HEK293 (cell line): ENCODE results near the gene RBFOX1.

Source experiments
- CTCF ChIA-PET: fragments of 350-600 bp; formaldehyde crosslinking; extraction: SDS; loops from one replicate; lab custom pipeline; 2021; ENCODE audit warnings: antibody characterized with exemption; lab: Yijun Ruan, JAX
- POLR2A ChIA-PET: fragments of 300-600 bp; formaldehyde crosslinking; extraction: SDS; loops from one replicate; lab custom pipeline; 2020; ENCODE audit warnings: antibody characterized with exemption, inconsistent platforms; lab: Yijun Ruan, JAX
- H3K27ac ChIP-seq: fragments of 200-500 bp; sonication (Bioruptor generic); 2 replicates; pipeline ENCODE4 v1.5.1; 2014; ENCODE audit warnings: low read depth, low read length, control low read depth, inconsistent platforms; ENCODE audit errors: extremely low read depth
- H3K36me3 ChIP-seq, 2 experiments: fragments of 200-500 bp in 1 of 2; sonication (Bioruptor generic) in 1 of 2; 1 replicate in 1 of 2; 2 replicates in 1 of 2; pipeline ENCODE4 v1.5.1; 2014 to 2017; ENCODE audit warnings: inconsistent platforms in 2 of 2, low read length in 2 of 2; ENCODE audit not compliant: control insufficient read depth in 2 of 2, insufficient read depth in 1 of 2
- H3K4me1 ChIP-seq: fragments of 200-500 bp; sonication (Bioruptor generic); 2 replicates; pipeline ENCODE4 v1.5.1; 2014; ENCODE audit warnings: mild to moderate bottlenecking, low read length, inconsistent platforms; ENCODE audit not compliant: control insufficient read depth, insufficient read depth
- H3K4me3 ChIP-seq: 2 replicates; pipeline ENCODE4 v1.5.1; 2011; ENCODE audit warnings: low read depth, mild to moderate bottlenecking, control low read depth, low read length, moderate library complexity
- H3K9me3 ChIP-seq: fragments of 200-500 bp; sonication (Bioruptor generic); 2 replicates; pipeline ENCODE4 v1.5.1; 2014; ENCODE audit warnings: low read depth, low read length, inconsistent platforms; ENCODE audit not compliant: control insufficient read depth, insufficient read depth
- MZF1 ChIP-seq: fragments of 450-650 bp; formaldehyde crosslinking; IDR thresholded peaks from 2 replicates; pipeline ENCODE4 v1.5.1; 2017; ENCODE audit warnings: missing biosample characterization, missing genetic modification characterization, borderline replicate concordance
- SP2 ChIP-seq: fragments of 450-650 bp; formaldehyde crosslinking; IDR thresholded peaks from 2 replicates; pipeline ENCODE4 v1.5.1; 2016; ENCODE audit warnings: missing biosample characterization, missing genetic modification characterization
- TRIM28 ChIP-seq: IDR thresholded peaks from 2 replicates; pipeline ENCODE4 v1.6.1; 2011; ENCODE audit warnings: low read length, control low read depth, borderline replicate concordance
- ZNF138 ChIP-seq: fragments of 450-650 bp; formaldehyde crosslinking; IDR thresholded peaks from 2 replicates; pipeline ENCODE4 v1.5.1; 2016; ENCODE audit warnings: missing biosample characterization, missing genetic modification characterization, borderline replicate concordance
- ZNF184 ChIP-seq: fragments of 450-650 bp; IDR thresholded peaks from 2 replicates; pipeline ENCODE4 v1.5.1; 2018; ENCODE audit warnings: missing biosample characterization, mild to moderate bottlenecking, missing genetic modification characterization
- ZNF239 ChIP-seq: fragments of 450-650 bp; formaldehyde crosslinking; IDR thresholded peaks from 2 replicates; pipeline ENCODE4 v1.5.1; 2016; ENCODE audit warnings: missing biosample characterization, missing genetic modification characterization
- ZNF24 ChIP-seq: fragments of 450-650 bp; formaldehyde crosslinking; IDR thresholded peaks from 2 replicates; pipeline ENCODE4 v1.5.1; 2016; ENCODE audit warnings: missing biosample characterization, missing genetic modification characterization
- ZNF274 ChIP-seq, 2 experiments: fragments of 200-500 bp in 1 of 2; fragments of 450-650 bp in 1 of 2; sonication (Bioruptor generic) in 1 of 2; formaldehyde crosslinking in 1 of 2; IDR thresholded peaks; 2 replicates each; pipeline versions ENCODE4 v1.5.1 to v1.6.1; 2014 to 2016; ENCODE audit warnings: borderline replicate concordance in 1 of 2, inconsistent platforms in 1 of 2, low read length in 1 of 2, missing biosample characterization in 1 of 2, missing genetic modification characterization in 1 of 2
- ZNF324 ChIP-seq: fragments of 450-650 bp; formaldehyde crosslinking; IDR thresholded peaks from 2 replicates; pipeline ENCODE4 v1.5.1; 2016; ENCODE audit warnings: missing biosample characterization, missing genetic modification characterization
- ZNF391 ChIP-seq: fragments of 450-650 bp; formaldehyde crosslinking; IDR thresholded peaks from 2 replicates; pipeline ENCODE4 v1.5.1; 2016; ENCODE audit warnings: low read depth, missing biosample characterization, missing genetic modification characterization, borderline replicate concordance
- ZNF404 ChIP-seq: fragments of 450-650 bp; formaldehyde crosslinking; IDR thresholded peaks from 2 replicates; pipeline ENCODE4 v1.5.1; 2017; ENCODE audit warnings: missing biosample characterization, missing genetic modification characterization
- ZNF623 ChIP-seq: fragments of 450-650 bp; formaldehyde crosslinking; IDR thresholded peaks from 2 replicates; pipeline ENCODE4 v1.5.1; 2016; ENCODE audit warnings: missing biosample characterization, missing genetic modification characterization
- TF ChIP-seq, protein P1 (sequence below): fragments of 450-650 bp; formaldehyde crosslinking; IDR thresholded peaks from 2 replicates; pipeline ENCODE4 v1.5.1; 2016; ENCODE audit warnings: missing biosample characterization, missing genetic modification characterization
- TF ChIP-seq, protein P2 (sequence below): fragments of 450-650 bp; formaldehyde crosslinking; IDR thresholded peaks from 2 replicates; pipeline ENCODE4 v1.5.1; 2017; ENCODE audit warnings: missing biosample characterization, missing genetic modification characterization
- TF ChIP-seq, protein P3 (sequence below): fragments of 450-650 bp; IDR thresholded peaks from 2 replicates; pipeline ENCODE4 v1.5.1; 2018; ENCODE audit warnings: missing biosample characterization, missing genetic modification characterization
- TF ChIP-seq, protein P4 (sequence below): fragments of 450-650 bp; formaldehyde crosslinking; IDR thresholded peaks from 2 replicates; pipeline ENCODE4 v1.5.0; 2017; ENCODE audit warnings: missing biosample characterization, missing genetic modification characterization, borderline replicate concordance
- TF ChIP-seq, protein P5 (sequence below): fragments of 450-650 bp; formaldehyde crosslinking; IDR thresholded peaks from 2 replicates; pipeline ENCODE4 v1.5.1; 2016; ENCODE audit warnings: missing biosample characterization, missing genetic modification characterization

The RBFOX1 gene

DNA sequence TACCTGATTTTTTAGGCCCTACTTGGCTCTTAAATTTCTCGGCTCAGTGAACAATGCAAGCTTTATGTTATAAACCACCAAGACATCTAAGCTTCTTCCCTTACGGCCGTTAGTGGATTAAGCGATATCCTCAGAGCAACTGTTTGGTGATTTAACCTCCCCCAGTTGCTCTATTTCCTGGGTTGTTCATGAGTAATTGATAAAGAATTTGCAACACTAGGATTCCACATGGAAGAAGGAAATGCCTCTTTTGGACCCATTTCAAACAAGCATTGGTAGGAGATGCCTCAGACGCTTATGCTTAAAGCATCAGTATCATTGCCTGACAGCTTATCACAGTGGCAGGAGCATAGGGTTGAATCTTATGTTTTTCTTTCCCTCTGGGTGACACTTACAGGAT, 65.3 kb downstream of the RBFOX1 start:
- Histone ChIP-seq H3K27ac (no peak overlapping the region), H3K36me3 (no peaks in the 10 kb centered on the region), H3K4me3 (no peak overlapping the region)
- TF ChIP-seq SP2 (tag by site-specific recombination) (no peak), ZNF138 (tag by site-specific recombination) (no peak), TRIM28 (no peak), ZNF391 (tag by site-specific recombination) (no peak)
- TF ChIP-seq, protein P1, sequence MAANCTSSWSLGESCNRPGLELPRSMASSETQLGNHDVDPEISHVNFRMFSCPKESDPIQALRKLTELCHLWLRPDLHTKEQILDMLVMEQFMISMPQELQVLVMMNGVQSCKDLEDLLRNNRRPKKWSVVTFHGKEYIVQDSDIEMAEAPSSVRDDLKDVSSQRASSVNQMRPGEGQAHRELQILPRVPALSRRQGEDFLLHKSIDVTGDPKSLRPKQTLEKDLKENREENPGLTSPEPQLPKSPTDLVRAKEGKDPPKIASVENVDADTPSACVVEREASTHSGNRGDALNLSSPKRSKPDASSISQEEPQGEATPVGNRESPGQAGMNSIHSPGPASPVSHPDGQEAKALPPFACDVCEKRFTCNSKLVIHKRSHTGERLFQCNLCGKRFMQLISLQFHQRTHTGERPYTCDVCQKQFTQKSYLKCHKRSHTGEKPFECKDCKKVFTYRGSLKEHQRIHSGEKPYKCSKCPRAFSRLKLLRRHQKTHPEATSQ (tag by site-specific recombination): no peak
- TF ChIP-seq, protein P2, sequence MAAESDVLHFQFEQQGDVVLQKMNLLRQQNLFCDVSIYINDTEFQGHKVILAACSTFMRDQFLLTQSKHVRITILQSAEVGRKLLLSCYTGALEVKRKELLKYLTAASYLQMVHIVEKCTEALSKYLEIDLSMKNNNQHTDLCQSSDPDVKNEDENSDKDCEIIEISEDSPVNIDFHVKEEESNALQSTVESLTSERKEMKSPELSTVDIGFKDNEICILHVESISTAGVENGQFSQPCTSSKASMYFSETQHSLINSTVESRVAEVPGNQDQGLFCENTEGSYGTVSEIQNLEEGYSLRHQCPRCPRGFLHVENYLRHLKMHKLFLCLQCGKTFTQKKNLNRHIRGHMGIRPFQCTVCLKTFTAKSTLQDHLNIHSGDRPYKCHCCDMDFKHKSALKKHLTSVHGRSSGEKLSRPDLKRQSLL (tag by site-specific recombination): no peak
- TF ChIP-seq, all 188 proteins: peak for 0
- no peaks in the 10 kb centered on the region for H3K4me1 ChIP-seq
- H3K9me3 ChIP-seq: no peaks in the 10 kb centered on the region
- POLR2A ChIA-PET: no interaction called here
- CTCF ChIA-PET: no interaction called here

DNA sequence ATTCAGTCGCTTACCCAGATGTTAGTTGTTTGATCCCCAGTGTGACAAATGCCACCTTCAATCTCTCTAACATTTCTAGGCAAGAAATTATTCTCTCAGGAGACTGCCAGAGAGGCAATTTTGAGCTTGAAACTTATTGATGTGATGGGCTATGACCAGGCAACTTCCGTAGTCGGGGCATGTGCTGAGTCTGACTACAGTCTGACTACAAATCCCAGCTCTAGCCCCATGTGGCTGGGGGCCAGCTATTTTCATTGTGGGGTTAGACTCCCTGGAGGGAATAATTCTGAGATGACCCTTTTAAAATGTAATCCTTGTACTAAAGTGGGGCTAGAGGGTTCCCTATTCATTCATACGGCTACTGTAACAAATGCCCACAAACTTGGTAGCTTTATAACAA, 65.9 kb downstream of the RBFOX1 start:
- Histone ChIP-seq H3K4me3 (no peak overlapping the region), H3K36me3 (no peaks in the 10 kb centered on the region), H3K9me3 (no peaks in the 10 kb centered on the region), H3K4me1 (no peaks in the 10 kb centered on the region), H3K27ac (no peak overlapping the region)
- TF ChIP-seq ZNF324 (no peak), ZNF623 (tag by site-specific recombination) (no peak), MZF1 (no peak), ZNF404 (tag by site-specific recombination) (no peak), ZNF274 (IDR thresholded peaks at IDR 0.05; ENCODE audit: low read length) (no peak), ZNF274 (tag by site-specific recombination; IDR thresholded peaks at IDR 0.05; ENCODE audit: borderline replicate concordance) (no peak), ZNF184 (no peak), ZNF24 (no peak), ZNF239 (tag by site-specific recombination) (no peak)
- TF ChIP-seq, protein P3, sequence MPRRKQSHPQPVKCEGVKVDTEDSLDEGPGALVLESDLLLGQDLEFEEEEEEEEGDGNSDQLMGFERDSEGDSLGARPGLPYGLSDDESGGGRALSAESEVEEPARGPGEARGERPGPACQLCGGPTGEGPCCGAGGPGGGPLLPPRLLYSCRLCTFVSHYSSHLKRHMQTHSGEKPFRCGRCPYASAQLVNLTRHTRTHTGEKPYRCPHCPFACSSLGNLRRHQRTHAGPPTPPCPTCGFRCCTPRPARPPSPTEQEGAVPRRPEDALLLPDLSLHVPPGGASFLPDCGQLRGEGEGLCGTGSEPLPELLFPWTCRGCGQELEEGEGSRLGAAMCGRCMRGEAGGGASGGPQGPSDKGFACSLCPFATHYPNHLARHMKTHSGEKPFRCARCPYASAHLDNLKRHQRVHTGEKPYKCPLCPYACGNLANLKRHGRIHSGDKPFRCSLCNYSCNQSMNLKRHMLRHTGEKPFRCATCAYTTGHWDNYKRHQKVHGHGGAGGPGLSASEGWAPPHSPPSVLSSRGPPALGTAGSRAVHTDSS (tag by site-specific recombination): no peak
- TF ChIP-seq, protein P4, sequence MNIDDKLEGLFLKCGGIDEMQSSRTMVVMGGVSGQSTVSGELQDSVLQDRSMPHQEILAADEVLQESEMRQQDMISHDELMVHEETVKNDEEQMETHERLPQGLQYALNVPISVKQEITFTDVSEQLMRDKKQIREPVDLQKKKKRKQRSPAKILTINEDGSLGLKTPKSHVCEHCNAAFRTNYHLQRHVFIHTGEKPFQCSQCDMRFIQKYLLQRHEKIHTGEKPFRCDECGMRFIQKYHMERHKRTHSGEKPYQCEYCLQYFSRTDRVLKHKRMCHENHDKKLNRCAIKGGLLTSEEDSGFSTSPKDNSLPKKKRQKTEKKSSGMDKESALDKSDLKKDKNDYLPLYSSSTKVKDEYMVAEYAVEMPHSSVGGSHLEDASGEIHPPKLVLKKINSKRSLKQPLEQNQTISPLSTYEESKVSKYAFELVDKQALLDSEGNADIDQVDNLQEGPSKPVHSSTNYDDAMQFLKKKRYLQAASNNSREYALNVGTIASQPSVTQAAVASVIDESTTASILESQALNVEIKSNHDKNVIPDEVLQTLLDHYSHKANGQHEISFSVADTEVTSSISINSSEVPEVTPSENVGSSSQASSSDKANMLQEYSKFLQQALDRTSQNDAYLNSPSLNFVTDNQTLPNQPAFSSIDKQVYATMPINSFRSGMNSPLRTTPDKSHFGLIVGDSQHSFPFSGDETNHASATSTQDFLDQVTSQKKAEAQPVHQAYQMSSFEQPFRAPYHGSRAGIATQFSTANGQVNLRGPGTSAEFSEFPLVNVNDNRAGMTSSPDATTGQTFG (tag by site-specific recombination): no peak
- TF ChIP-seq, protein P5, sequence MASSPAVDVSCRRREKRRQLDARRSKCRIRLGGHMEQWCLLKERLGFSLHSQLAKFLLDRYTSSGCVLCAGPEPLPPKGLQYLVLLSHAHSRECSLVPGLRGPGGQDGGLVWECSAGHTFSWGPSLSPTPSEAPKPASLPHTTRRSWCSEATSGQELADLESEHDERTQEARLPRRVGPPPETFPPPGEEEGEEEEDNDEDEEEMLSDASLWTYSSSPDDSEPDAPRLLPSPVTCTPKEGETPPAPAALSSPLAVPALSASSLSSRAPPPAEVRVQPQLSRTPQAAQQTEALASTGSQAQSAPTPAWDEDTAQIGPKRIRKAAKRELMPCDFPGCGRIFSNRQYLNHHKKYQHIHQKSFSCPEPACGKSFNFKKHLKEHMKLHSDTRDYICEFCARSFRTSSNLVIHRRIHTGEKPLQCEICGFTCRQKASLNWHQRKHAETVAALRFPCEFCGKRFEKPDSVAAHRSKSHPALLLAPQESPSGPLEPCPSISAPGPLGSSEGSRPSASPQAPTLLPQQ (tag by site-specific recombination): no peak
- POLR2A ChIA-PET: no interaction called here
- CTCF ChIA-PET: no interaction called here
